Subcutaneous adipose tissue (tissue), 4 donors: ENCODE data around the gene MME. TPM values are rescaled to one million over a fixed set of nuclear protein-coding genes. Genes with fewer than 3 reads are reported as not detected.

Experiments used
- CTCF ChIP-seq: fragments of 450-650 bp; IDR thresholded peaks from one replicate; pipeline ENCODE4 v1.5.1; 2016; ENCODE audit warnings: low read depth, mild to moderate bottlenecking, control low read depth, antibody characterized with exemption, moderate library complexity
- total RNA-seq, 4 donors: library from RNA; depleted of rRNA; stranded (reverse); fragments of >200 nt; gene quantifications; one replicate each; pipeline ENCODE4 v1.1.0, GENCODE V29; 2016

The MME gene
- total RNA-seq, 4 donors from 2014 or later = 116 to 408 (median 226) TPM

GRCh38 chr3:155096303-155097008 lies 16.3 kb downstream of the MME start:
- TF ChIP-seq CTCF = no peak

GRCh38 chr3:155097009-155097349 lies 16.9 kb downstream of the MME start:
- TF ChIP-seq CTCF = no peak

DNA sequence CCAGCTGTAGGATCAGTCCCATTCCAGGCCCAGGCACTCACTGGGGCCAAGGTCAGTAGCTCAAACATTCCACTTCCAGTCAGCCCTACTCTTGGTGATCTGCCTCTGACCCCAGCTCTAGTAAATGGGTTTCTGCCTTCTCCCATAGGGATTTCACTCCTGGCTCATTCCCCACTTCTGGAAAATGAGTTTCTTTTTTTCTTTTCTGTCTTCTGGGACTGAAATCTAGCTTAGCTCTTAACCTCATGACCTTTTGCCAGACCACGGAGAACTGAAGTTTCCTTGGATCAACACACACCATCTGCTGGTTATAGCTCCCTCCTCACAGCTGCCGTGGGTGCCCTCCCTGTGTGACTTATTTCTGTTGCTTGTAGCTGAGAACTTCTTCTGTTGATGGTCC lies 21.3 kb downstream of the MME start:
- TF ChIP-seq CTCF = no peak

DNA sequence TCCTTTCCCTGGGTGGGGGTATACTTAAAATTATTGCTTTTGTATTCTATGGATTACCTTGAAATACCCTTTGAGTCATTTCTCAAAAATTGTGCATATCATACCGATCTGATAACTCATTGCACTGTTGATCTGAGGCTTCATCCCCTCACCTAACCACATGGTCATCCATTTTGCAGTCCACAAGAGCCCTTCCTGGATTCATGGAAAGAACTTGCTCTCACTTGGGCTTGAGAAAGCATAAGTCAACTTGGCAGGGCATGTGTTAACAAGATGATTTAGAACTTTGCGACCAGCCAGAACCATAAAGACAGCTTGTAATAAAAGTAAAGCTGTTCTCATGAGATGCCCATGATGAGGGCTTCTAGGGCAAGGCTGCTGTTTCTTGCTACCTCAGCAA lies 22.2 kb downstream of the MME start:
- TF ChIP-seq CTCF = no peak

- TF ChIP-seq CTCF = no peak
Observed at GRCh38 chr3:155103686-155104085, 23.6 kb downstream of the MME start.

- no peak for TF ChIP-seq CTCF
Observed at GRCh38 chr3:155106119-155106518, 26.0 kb downstream of the MME start.

- no peak for TF ChIP-seq CTCF
Observed at GRCh38 chr3:155110022-155110421, 29.9 kb downstream of the MME start.
